Stomach (tissue), 9 donors: ENCODE data around the gene DLGAP5. TPM values are rescaled to one million over a fixed set of nuclear protein-coding genes. Genes with fewer than 3 reads are reported as not detected.

ENCODE experiments used
- DNase-seq, 2 donors: peaks; one replicate each; pipeline versions ENCODE4 v3.0.0 to v3.0.0-alpha.2; 2013 to 2019
- H3K27ac ChIP-seq, 5 donors: fragments of 200-600 bp in 4 of 5; sonication (generic) in 4 of 5; one replicate each; pipeline ENCODE4 v1.5.1; 2013 to 2019; ENCODE audit warnings: mild to moderate bottlenecking in 1 of 5, moderate library complexity in 1 of 5
- H3K27me3 ChIP-seq, 3 donors: fragments of 200-600 bp; sonication (generic); one replicate each; pipeline ENCODE4 v1.5.1; 2017 to 2019; ENCODE audit warnings: mixed run types in 1 of 3
- H3K36me3 ChIP-seq, 4 donors: fragments of 200-600 bp; sonication (generic); 1 replicate in 3 of 4; 2 replicates in 1 of 4; pipeline ENCODE4 v1.5.1; 2016 to 2019
- H3K4me1 ChIP-seq, 4 donors: fragments of 200-600 bp; sonication (generic); one replicate each; pipeline ENCODE4 v1.5.1; 2016 to 2019
- H3K4me3 ChIP-seq, 4 donors: fragments of 200-600 bp; sonication (generic) in 3 of 4; one replicate each; pipeline ENCODE4 v1.5.1; 2016 to 2019; ENCODE audit warnings: mild to moderate bottlenecking in 1 of 4
- H3K9me3 ChIP-seq, 4 donors: fragments of 200-600 bp; sonication (generic); one replicate each; pipeline ENCODE4 v1.5.1; 2016 to 2019
- CTCF ChIP-seq, 7 experiments: fragments of 450-650 bp in 4 of 7; fragments of 200-600 bp in 3 of 7; sonication (generic) in 3 of 7; IDR thresholded peaks; one replicate each; pipeline ENCODE4 v1.5.1; 2016 to 2019; ENCODE audit warnings: antibody characterized with exemption in 7 of 7, control low read depth in 2 of 7, mild to moderate bottlenecking in 1 of 7
- EP300 ChIP-seq: sonication (generic); formaldehyde crosslinking; IDR thresholded peaks from one replicate; pipeline ENCODE4 v1.6.1; 2017; ENCODE audit warnings: antibody characterized with exemption
- POLR2A ChIP-seq, 4 donors: fragments of 450-650 bp; IDR thresholded peaks; one replicate each; pipeline ENCODE4 v1.6.1; 2016; ENCODE audit warnings: antibody characterized with exemption in 4 of 4, control low read depth in 2 of 4, mild to moderate bottlenecking in 1 of 4, moderate library complexity in 1 of 4
- POLR2AphosphoS5 ChIP-seq, 3 donors: sonication (generic); formaldehyde crosslinking; IDR thresholded peaks; one replicate each; pipeline ENCODE4 v1.6.1; 2016; ENCODE audit warnings: antibody characterized with exemption in 3 of 3
- WGBS, 5 donors: extraction: QIAGEN DNeasy Blood & Tissue Kit in 3 of 5; methylation state at CpG; one replicate each; pipeline versions ENCODE4 v1.1.5 to v1.1.7; 2013 to 2018; 5-methylcytosine and 5-hydroxymethylcytosine counted together
- intact Hi-C: fragments of 100-400 bp; cut with DNase I; formaldehyde crosslinking; loops from one replicate; pipeline ENCODE4 v1.15.1; 2023; ENCODE audit warnings: low total_unique reads
- polyA plus RNA-seq, 3 donors: library from polyadenylated mRNA; stranded (reverse); fragments of 200-250 nt; gene quantifications; one replicate each; pipeline ENCODE4 v1.2.3, GENCODE V29; 2013
- total RNA-seq, 5 donors: library from RNA; depleted of rRNA; stranded (reverse); fragments of >200 nt; gene quantifications; one replicate each; pipeline versions ENCODE4 v1.1.0 to v1.2.3, GENCODE V29; 2014 to 2016
- donor health status: healthy with polysubstance abuse.
- donor health status: Bipolar disorder and iron deficiency.
- donor health status: healthy.

Gene DLGAP5
- total and polyA plus RNA-seq, 8 donors: 0.45 to 7.7 (median 2.0) TPM

GRCh38 chr14:55114720-55115119 lies 76.7 kb downstream of the DLGAP5 start:
- Histone ChIP-seq H3K4me1 (peaks cover 9 to 38% (median 24%) of the 10 kb centered on the region in 4 donors), H3K9me3 (no peaks in the 10 kb centered on the region), H3K36me3 (no peaks in the 10 kb centered on the region), H3K4me3 (no peak overlapping the region), H3K27ac (peak overlapping the region in 2 of 5 donors; percentile 77 to 80), H3K27me3 (no peaks in the 10 kb centered on the region)
- no peak for TF ChIP-seq POLR2AphosphoS5 (IDR thresholded peaks at IDR 0.05)
- TF ChIP-seq CTCF (IDR thresholded peaks at IDR 0.05): no peak
- no peak for TF ChIP-seq EP300
- TF ChIP-seq POLR2A (IDR thresholded peaks at IDR 0.05): no peak
- 68 to 92% (median 74%) methylated on average over 2 of the region's 2 CpGs for WGBS, 5 donors
- DNase-seq: no peak
- intact Hi-C loops: no loop called here

GRCh38 chr14:55111122-55111708 lies 80.2 kb downstream of the DLGAP5 start:
- peaks cover 26 to 39% (median 30%) of the 10 kb centered on the region in 4 donors for H3K4me1 ChIP-seq
- 84 to 97% (median 95%) methylated on average over 8 to 10 of the region's 10 CpGs for WGBS, 5 donors
- DNase-seq: no peak
- no peak overlapping the region for H3K27ac ChIP-seq
- intact Hi-C loops: no loop called here
- TF ChIP-seq POLR2AphosphoS5 (IDR thresholded peaks at IDR 0.05) (no peak), EP300 (no peak), CTCF (IDR thresholded peaks at IDR 0.05) (no peak), POLR2A (IDR thresholded peaks at IDR 0.05) (no peak)
- no peaks in the 10 kb centered on the region for H3K36me3 ChIP-seq
- H3K4me3 ChIP-seq: no peak overlapping the region
- H3K9me3 ChIP-seq: no peaks in the 10 kb centered on the region
- H3K27me3 ChIP-seq: no peaks in the 10 kb centered on the region

- peaks cover 22 to 36% (median 28%) of the 10 kb centered on the region in 4 donors for H3K4me1 ChIP-seq
- WGBS, 5 donors: 88 to 100% (median 100%) methylated on average over 1 of the region's 1 CpG
- H3K9me3 ChIP-seq: no peaks in the 10 kb centered on the region
- no peaks in the 10 kb centered on the region for H3K27me3 ChIP-seq
- TF ChIP-seq POLR2AphosphoS5 (IDR thresholded peaks at IDR 0.05): no peak
- no peak for TF ChIP-seq CTCF (IDR thresholded peaks at IDR 0.05)
- TF ChIP-seq POLR2A (IDR thresholded peaks at IDR 0.05): no peak
- TF ChIP-seq EP300: no peak
- DNase-seq: no peak
- intact Hi-C loops: no loop called here
- H3K36me3 ChIP-seq: no peaks in the 10 kb centered on the region
- H3K4me3 ChIP-seq: no peak overlapping the region
- no peak overlapping the region for H3K27ac ChIP-seq
These were observed 81.5 kb downstream of the DLGAP5 start for GRCh38 chr14:55109836-55110235.

- H3K27me3 ChIP-seq: no peaks in the 10 kb centered on the region
- DNase-seq: peak; percentile 80 to 92
- TF ChIP-seq EP300 (no peak), POLR2AphosphoS5 (IDR thresholded peaks at IDR 0.05) (peak; percentile 73 to 91 (median 75)), POLR2A (IDR thresholded peaks at IDR 0.05) (no peak), CTCF (IDR thresholded peaks at IDR 0.05) (no peak)
- intact Hi-C loops: no loop called here
- no peaks in the 10 kb centered on the region for H3K9me3 ChIP-seq
- peaks cover 38 to 50% (median 44%) of the 10 kb centered on the region in 4 donors for H3K4me1 ChIP-seq
- no peak overlapping the region for H3K4me3 ChIP-seq
- 19 to 40% (median 31%) methylated on average over 19 of the region's 19 CpGs for WGBS, 5 donors
- H3K27ac ChIP-seq: peak overlapping the region; percentile 85 to 92 (median 91)
- H3K36me3 ChIP-seq: no peaks in the 10 kb centered on the region
These were observed 83.4 kb downstream of the DLGAP5 start for GRCh38 chr14:55107766-55108554.
